Esophagus squamous epithelium (tissue), 5 donors: ENCODE data around the gene VCAN. TPM values are rescaled to one million over a fixed set of nuclear protein-coding genes. Genes with fewer than 3 reads are reported as not detected.

Experiments
- DNase-seq: peaks from one replicate; lab custom pipeline; 2025; lab: John Stamatoyannopoulos, UW
- H3K27ac ChIP-seq, 4 donors: fragments of 200-600 bp; sonication (generic); one replicate each; pipeline ENCODE4 v1.5.1; 2016 to 2019; ENCODE audit warnings: mild to moderate bottlenecking in 1 of 4
- H3K27me3 ChIP-seq, 4 donors: fragments of 200-600 bp; sonication (generic); 1 replicate in 3 of 4; 2 replicates in 1 of 4; pipeline versions ENCODE4 v1.5.1 to v1.6.0; 2017 to 2021; ENCODE audit warnings: antibody characterized with exemption in 1 of 4
- H3K36me3 ChIP-seq, 3 donors: fragments of 200-600 bp; sonication (generic); one replicate each; pipeline ENCODE4 v1.5.1; 2016 to 2019
- H3K4me1 ChIP-seq, 3 donors: fragments of 200-600 bp; sonication (generic); one replicate each; pipeline ENCODE4 v1.5.1; 2017 to 2019
- H3K4me3 ChIP-seq, 4 donors: fragments of 200-600 bp; sonication (generic); 1 replicate in 3 of 4; 2 replicates in 1 of 4; pipeline ENCODE4 v1.5.1; 2016 to 2019; ENCODE audit warnings: mild to moderate bottlenecking in 2 of 4, moderate library complexity in 1 of 4
- H3K9me3 ChIP-seq, 3 donors: fragments of 200-600 bp; sonication (generic); one replicate each; pipeline ENCODE4 v1.5.1; 2016 to 2019
- CTCF ChIP-seq, 6 experiments: fragments of 450-650 bp in 4 of 6; fragments of 200-600 bp in 2 of 6; sonication (generic) in 2 of 6; IDR thresholded peaks; one replicate each; pipeline ENCODE4 v1.5.1; 2016 to 2019; ENCODE audit warnings: antibody characterized with exemption in 6 of 6, mild to moderate bottlenecking in 4 of 6, moderate library complexity in 4 of 6
- POLR2A ChIP-seq, 4 donors: fragments of 450-650 bp; IDR thresholded peaks; one replicate each; pipeline ENCODE4 v1.6.1; 2017; ENCODE audit warnings: antibody characterized with exemption in 4 of 4, mild to moderate bottlenecking in 4 of 4, moderate library complexity in 3 of 4
- WGBS, 2 donors: methylation state at CpG; one replicate each; pipeline ENCODE4 v1.1.5; 2018; 5-methylcytosine and 5-hydroxymethylcytosine counted together
- intact Hi-C: fragments of 100-400 bp; cut with DNase I; formaldehyde crosslinking; loops from one replicate; pipeline ENCODE4 v1.15.0; 2022
- total RNA-seq, 4 donors: library from RNA; depleted of rRNA; stranded (reverse); fragments of >200 nt; gene quantifications; one replicate each; pipeline ENCODE4 v1.1.0, GENCODE V29; 2016
- donor health status: DM: yes; HTN: yes; CAD: no.

VCAN gene
- total RNA-seq, 4 donors from 2014 or later: 0.30 to 36.1 (median 7.2) TPM

GRCh38 chr5:83538786-83539462 lies 67.4 kb downstream of the VCAN start:
- Histone ChIP-seq H3K27me3 (no peaks in the 10 kb centered on the region), H3K9me3 (no peaks in the 10 kb centered on the region), H3K4me1 (no peaks in the 10 kb centered on the region), H3K4me3 (no peak overlapping the region), H3K36me3 (no peaks in the 10 kb centered on the region), H3K27ac (no peak overlapping the region)
- WGBS, 2 donors: 68 to 72% methylated on average over 3 of the region's 4 CpGs
- TF ChIP-seq CTCF (IDR thresholded peaks at IDR 0.05): no peak
- no peak for TF ChIP-seq POLR2A (IDR thresholded peaks at IDR 0.05)
- no peak for DNase-seq
- intact Hi-C loops: no loop called here

DNA sequence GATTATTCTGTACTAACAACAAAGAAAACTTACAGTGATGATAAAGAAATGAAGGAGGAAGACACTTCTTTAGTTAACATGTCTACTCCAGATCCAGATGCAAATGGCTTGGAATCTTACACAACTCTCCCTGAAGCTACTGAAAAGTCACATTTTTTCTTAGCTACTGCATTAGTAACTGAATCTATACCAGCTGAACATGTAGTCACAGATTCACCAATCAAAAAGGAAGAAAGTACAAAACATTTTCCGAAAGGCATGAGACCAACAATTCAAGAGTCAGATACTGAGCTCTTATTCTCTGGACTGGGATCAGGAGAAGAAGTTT lies 67.9 kb downstream of the VCAN start:
- 93 to 95% methylated on average over 1 of the region's 1 CpG for WGBS, 2 donors
- intact Hi-C loops: no loop called here

DNA sequence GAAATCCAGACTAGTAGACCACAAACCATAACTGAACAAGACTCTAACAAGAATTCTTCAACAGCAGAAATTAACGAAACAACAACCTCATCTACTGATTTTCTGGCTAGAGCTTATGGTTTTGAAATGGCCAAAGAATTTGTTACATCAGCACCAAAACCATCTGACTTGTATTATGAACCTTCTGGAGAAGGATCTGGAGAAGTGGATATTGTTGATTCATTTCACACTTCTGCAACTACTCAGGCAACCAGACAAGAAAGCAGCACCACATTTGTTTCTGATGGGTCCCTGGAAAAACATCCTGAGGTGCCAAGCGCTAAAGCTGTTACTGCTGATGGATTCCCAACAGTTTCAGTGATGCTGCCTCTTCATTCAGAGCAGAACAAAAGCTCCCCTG lies 68.6 kb downstream of the VCAN start:
- no peaks in the 10 kb centered on the region for H3K9me3 ChIP-seq
- 71% methylated on average over 2 of the region's 2 CpGs for WGBS, 2 donors
- H3K36me3 ChIP-seq: no peaks in the 10 kb centered on the region
- H3K4me3 ChIP-seq: no peak overlapping the region
- H3K27me3 ChIP-seq: no peaks in the 10 kb centered on the region
- H3K27ac ChIP-seq: no peak overlapping the region
- no peak for DNase-seq
- TF ChIP-seq POLR2A (IDR thresholded peaks at IDR 0.05) (no peak), CTCF (IDR thresholded peaks at IDR 0.05) (no peak)
- no peaks in the 10 kb centered on the region for H3K4me1 ChIP-seq
- intact Hi-C loops: no loop called here

More for the DNA sequence above, 67.9 kb downstream of the VCAN start:
- Histone ChIP-seq H3K4me1 (no peaks in the 10 kb centered on the region), H3K27ac (no peak overlapping the region), H3K27me3 (no peaks in the 10 kb centered on the region), H3K9me3 (no peaks in the 10 kb centered on the region), H3K4me3 (no peak overlapping the region), H3K36me3 (no peaks in the 10 kb centered on the region)
- DNase-seq: no peak
- no peak for TF ChIP-seq POLR2A (IDR thresholded peaks at IDR 0.05)
- no peak for TF ChIP-seq CTCF (IDR thresholded peaks at IDR 0.05)

DNA sequence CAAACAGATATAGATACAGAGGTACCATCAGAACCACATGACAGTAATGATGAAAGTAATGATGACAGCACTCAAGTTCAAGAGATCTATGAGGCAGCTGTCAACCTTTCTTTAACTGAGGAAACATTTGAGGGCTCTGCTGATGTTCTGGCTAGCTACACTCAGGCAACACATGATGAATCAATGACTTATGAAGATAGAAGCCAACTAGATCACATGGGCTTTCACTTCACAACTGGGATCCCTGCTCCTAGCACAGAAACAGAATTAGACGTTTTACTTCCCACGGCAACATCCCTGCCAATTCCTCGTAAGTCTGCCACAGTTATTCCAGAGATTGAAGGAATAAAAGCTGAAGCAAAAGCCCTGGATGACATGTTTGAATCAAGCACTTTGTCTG lies 69.2 kb downstream of the VCAN start:
- 62 to 82% methylated on average over 3 of the region's 3 CpGs for WGBS, 2 donors
- no peak overlapping the region for H3K4me3 ChIP-seq
- no peak for DNase-seq
- intact Hi-C loops: no loop called here
- no peaks in the 10 kb centered on the region for H3K36me3 ChIP-seq
- H3K9me3 ChIP-seq: no peaks in the 10 kb centered on the region
- no peaks in the 10 kb centered on the region for H3K4me1 ChIP-seq
- H3K27me3 ChIP-seq: no peaks in the 10 kb centered on the region
- TF ChIP-seq POLR2A (IDR thresholded peaks at IDR 0.05) (no peak), CTCF (IDR thresholded peaks at IDR 0.05) (no peak)
- H3K27ac ChIP-seq: no peak overlapping the region

DNA sequence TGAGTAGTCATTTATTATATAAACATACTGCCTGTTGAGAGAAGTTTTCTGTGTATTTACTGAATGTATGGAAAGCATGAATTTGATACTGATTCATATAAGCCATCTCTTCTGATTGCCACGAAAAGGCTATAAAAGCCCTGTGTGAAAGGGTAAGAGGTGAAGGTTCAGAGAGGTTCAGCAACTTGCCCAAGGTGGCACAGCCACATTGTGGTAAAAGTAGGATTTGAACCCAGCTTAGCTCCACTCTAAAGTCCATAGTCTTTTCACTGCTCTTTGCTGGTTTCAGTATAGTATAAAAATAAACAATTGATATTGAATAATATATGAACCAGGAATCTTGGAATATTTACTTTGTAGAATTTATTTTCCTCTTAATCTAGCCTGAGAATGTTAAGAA lies 71.3 kb downstream of the VCAN start:
- Histone ChIP-seq H3K4me3 (no peak overlapping the region), H3K4me1 (no peaks in the 10 kb centered on the region), H3K9me3 (no peaks in the 10 kb centered on the region), H3K27ac (no peak overlapping the region), H3K27me3 (no peaks in the 10 kb centered on the region), H3K36me3 (no peaks in the 10 kb centered on the region)
- no peak for TF ChIP-seq CTCF (IDR thresholded peaks at IDR 0.05)
- TF ChIP-seq POLR2A (IDR thresholded peaks at IDR 0.05): no peak
- 40 to 56% methylated on average over 1 of the region's 1 CpG for WGBS, 2 donors
- intact Hi-C loops: no loop called here
- DNase-seq: no peak
